GM21576 (cell line): ENCODE measurements around the gene SLC45A2.

Experiments used
- ATAC-seq: cut with Tn5 transposase; IDR thresholded peaks from one replicate; pipeline ENCODE4 v1.9.1; 2021; ENCODE audit warnings: mild to moderate bottlenecking, moderate library complexity; ENCODE audit not compliant: unreplicated experiment

Gene SLC45A2

GRCh38 chr5:34007621-34008600 lies 23.4 kb upstream of the SLC45A2 start, which contains the start of gene AMACR:
AMACR (minus strand) TSS chr5:34008050; CDS start chr5:34008019, 31 bp downstream.
- peak; percentile 83 for ATAC-seq

DNA sequence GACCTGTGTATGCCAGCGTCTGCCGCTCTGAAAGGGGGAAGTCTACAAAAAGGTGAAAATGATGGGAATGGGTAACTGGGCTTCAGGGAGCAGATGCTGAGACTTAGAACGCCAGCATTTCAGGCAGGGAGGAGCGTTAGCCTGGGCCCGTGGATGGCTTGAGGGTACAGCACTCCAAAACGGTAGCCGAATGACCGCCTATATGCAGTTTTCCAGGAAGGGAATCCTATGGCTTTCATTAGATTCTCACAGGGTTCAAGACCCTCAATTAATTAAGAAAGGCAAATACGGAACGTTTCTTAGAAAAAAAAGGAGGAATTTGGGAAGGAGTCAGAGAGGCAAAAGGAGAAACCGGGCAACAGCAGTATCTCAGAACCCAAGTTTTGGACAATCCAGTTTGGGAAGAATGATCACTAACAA lies 22.7 kb upstream of the SLC45A2 start:
- no peak for ATAC-seq

DNA sequence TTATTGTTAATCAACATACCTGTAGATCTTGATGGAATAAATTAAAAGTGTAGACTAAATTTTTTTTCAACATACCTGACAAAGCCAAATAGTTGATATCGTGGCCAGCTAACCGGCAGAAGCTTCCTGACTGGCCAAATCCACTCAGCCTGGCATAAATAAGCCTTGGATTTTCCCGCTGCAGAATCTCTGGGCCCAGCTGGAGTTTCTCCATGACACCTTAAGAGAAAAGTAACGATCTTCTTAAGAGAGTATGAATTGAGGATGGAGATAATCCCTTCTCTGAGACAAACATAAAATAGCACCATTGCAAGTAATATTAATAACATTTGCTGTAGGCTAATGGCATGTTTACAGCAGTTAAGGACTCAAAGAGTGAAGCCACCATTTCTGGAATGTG lies 21.2 kb upstream of the SLC45A2 start:
- no peak for ATAC-seq

GRCh38 chr5:34005211-34005610 lies 20.7 kb upstream of the SLC45A2 start:
- no peak for ATAC-seq

- ATAC-seq, result no peak
Measured at GRCh38 chr5:34003941-34004340, 19.4 kb upstream of the SLC45A2 start.

GRCh38 chr5:34002629-34003328 lies 18.3 kb upstream of the SLC45A2 start:
- ATAC-seq, result no peak

GRCh38 chr5:34001241-34001841 lies 16.8 kb upstream of the SLC45A2 start:
- ATAC-seq, result no peak

GRCh38 chr5:33999978-34000377 lies 15.5 kb upstream of the SLC45A2 start:
- no peak for ATAC-seq

- ATAC-seq, result no peak
Measured at GRCh38 chr5:33997331-33997983, 13.0 kb upstream of the SLC45A2 start.

DNA sequence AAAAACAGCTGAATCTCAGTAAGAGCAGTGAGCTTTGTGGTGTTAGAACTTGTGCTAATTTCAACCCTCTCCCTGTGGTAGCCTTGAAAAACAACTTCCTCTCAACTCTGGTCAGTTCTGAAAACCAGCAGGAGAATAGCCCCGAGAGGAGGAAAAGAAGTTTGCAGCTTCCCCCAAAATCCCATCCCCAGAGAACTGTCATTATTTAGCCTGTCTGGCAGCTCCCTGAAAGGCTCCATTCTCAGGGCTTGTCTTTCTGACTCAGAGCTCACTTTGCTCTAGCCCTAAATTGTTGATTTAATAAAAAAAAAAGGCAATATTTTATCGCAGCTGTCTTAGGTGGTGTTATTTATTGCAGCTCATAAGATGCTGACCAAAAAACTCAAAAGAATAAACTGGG lies 11.4 kb upstream of the SLC45A2 start:
- ATAC-seq, result no peak

- ATAC-seq, result no peak
Measured at GRCh38 chr5:33994845-33995244, 10.4 kb upstream of the SLC45A2 start.

DNA sequence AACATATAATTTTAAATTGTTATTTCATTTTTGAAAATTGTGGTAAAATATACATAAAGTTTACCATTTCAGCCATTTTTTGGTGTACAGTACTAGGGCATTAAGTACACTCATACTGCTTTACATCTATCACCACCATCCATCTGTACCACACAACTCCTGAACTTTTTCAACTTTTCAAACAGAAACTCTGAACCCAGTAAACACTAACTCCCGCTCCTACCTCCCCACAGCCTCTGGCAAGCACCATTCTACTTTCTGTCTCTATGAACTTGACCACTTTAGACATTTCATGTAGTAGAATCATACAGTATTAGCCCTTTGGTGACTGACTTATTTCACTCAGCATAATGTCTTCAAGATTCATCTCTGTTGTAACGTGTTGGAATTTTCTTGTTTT lies 8.4 kb upstream of the SLC45A2 start:
- no peak for ATAC-seq

DNA sequence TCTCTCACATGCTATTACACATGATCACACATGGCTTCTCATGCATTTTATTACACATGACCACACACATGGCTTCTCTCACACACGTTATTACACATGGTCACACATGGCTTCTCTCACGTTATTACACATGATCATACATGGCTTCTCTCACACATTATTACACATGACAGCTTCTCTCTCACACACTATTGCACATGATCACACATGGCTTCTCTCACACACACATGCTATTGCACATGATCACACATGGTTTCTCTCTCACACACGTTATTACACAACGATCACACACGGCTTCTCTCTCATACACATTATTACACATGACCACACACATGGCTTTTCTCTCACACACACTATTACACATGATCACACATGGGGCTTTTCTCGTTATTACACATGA lies 954 bp upstream of the SLC45A2 start:
- ATAC-seq, result no peak

DNA sequence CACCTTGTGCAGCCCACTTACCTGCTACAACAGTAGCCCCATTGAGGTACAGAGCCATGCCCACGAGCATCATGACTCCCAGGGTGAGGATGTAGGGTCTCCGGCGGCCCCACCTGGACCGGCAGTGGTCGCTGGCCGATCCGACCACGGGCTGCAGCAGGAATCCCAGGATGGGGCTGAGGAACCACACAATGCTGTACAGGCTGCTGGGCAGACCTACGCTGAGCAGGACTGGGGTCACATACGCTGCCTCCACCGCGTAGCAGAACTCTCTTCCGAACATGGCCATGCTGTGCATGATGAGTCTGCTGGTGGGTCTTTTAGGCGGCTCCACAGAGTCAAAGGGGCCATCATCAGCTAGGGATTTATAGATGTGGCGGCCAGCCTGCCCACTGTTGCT lies 315 bp downstream of the SLC45A2 start:
- no peak for ATAC-seq

DNA sequence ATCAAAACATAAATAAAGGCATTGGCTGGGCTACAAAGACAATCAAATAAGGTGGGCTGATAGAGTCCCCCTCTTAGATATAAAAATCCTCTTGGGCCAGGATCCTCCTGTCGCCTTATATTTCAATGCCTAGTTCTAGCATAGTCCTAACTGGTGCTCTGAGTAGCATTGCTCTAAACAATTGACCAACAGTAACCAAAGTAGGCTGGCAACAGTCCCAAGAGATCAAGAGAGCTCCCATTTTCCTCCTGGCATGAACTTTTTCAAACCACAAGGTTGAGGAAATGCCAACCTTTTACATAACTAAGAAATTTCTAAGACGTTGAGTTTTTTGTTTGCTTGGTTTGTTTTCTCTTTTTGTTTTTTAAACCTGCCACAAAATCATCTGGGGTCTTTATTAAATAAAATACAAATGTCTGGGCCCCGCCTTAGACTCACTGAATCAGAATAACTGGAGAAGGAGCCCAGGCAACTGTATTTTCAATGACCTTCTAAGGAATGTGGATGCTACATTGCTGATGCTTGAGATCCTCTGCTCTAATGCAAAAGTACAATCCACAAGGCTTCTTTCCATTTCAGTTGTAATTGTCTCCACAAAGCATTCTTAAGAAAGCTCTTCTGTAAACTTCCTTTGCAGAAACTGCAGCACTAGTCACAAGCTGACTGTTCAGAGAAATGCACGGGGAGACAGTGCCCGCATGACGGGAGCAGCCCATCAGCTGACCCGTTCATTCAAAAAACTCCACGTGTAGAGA lies 2.9 kb downstream of the SLC45A2 start:
- ATAC-seq, result no peak

GRCh38 chr5:33980030-33980429 lies 4.5 kb downstream of the SLC45A2 start:
- no peak for ATAC-seq

DNA sequence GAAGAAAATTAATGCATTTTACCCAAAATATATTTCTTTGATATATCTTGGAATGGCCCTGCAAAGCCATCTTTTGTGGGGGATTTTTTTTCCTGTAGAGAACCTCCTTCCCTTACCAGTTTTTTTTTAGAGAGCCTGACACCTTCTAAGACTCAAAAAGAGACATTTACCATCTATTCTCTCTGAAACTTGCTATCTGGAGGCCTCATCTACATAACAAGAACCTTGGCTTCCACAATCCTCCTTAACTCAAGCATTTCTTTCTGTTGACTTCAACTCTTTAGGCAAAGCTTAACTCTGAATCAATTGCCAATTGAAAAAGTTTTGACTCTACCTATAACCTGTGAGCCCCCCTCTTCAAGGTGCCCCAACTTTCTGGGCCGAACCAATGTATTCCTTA lies 6.2 kb downstream of the SLC45A2 start:
- ATAC-seq, result no peak

GRCh38 chr5:33976307-33976706 lies 8.2 kb downstream of the SLC45A2 start:
- no peak for ATAC-seq

DNA sequence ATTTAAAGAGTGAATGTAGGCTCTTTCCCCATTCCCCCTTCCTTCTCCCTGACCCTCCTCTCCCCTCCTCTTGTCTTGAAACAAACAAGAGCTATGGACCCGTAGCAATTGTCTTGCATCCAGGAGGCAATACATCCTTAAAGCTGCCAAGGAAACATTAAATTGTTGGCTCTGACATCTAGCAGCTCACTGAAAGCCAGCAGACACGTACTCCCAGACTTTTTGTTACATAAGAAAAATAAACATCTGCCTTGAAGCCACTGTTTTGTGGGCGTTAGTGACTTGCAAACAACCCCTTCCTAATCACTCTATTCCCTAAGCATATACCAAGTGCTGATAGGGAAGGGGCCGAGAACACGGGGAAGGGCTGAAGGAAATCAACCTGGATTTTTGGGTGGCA lies 8.6 kb downstream of the SLC45A2 start:
- ATAC-seq, result no peak

DNA sequence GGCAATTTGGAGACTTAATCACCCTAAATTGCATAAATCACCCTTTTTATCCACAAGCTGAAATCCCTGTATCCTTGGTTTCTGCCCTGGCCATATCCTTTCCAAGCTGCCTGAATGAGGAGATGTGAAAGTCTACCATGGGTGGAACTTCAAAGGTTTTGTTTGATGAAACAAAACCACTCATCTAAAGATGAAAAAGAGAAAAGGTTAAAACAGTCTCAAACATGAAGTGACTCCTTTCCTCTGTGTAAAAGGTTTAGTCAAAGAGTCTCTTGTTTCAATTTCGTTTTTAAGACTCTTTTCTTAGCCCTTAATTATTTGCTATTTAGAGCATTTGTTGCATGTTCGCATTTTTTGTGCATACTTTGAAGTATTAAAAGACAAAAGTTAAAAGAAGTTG lies 11.2 kb downstream of the SLC45A2 start:
- no peak for ATAC-seq
